Transverse colon (tissue), 4 donors: ENCODE data around the gene KIAA1958. TPM values are rescaled to one million over a fixed set of nuclear protein-coding genes. Genes with fewer than 3 reads are reported as not detected.

ENCODE experiments used
- DNase-seq: peaks from one replicate; pipeline ENCODE4 v3.0.0-alpha.2; 2019
- H3K27ac ChIP-seq, 4 donors: fragments of 200-600 bp; sonication (generic); 2 replicates each; pipeline ENCODE4 v1.5.1; 2016 to 2018; ENCODE audit warnings: inconsistent platforms in 4 of 4
- H3K27me3 ChIP-seq: fragments of 200-600 bp; sonication (generic); 2 replicates; pipeline ENCODE4 v1.5.1; 2017; ENCODE audit warnings: inconsistent platforms
- H3K36me3 ChIP-seq, 4 donors: fragments of 200-600 bp; sonication (generic); 2 replicates each; pipeline ENCODE4 v1.5.1; 2017 to 2019; ENCODE audit warnings: inconsistent platforms in 4 of 4
- H3K4me1 ChIP-seq, 4 donors: fragments of 200-600 bp; sonication (generic); 2 replicates each; pipeline ENCODE4 v1.5.1; 2017 to 2020; ENCODE audit warnings: inconsistent platforms in 4 of 4
- H3K4me3 ChIP-seq, 4 donors: fragments of 200-600 bp; sonication (generic); 1 replicate in 1 of 4; 2 replicates in 3 of 4; pipeline versions ENCODE4 v1.5.1 to v1.6.1; 2017 to 2019; ENCODE audit warnings: inconsistent platforms in 4 of 4
- H3K9me3 ChIP-seq, 2 donors: fragments of 200-600 bp; sonication (generic); 2 replicates each; pipeline ENCODE4 v1.5.1; 2017 to 2019; ENCODE audit warnings: inconsistent platforms in 2 of 2
- EP300 ChIP-seq: sonication (generic); formaldehyde crosslinking; IDR thresholded peaks from one replicate; pipeline ENCODE4 v1.6.1; 2017; ENCODE audit warnings: antibody characterized with exemption, low read depth
- POLR2A ChIP-seq: fragments of 450-650 bp; IDR thresholded peaks from one replicate; pipeline ENCODE4 v1.6.1; 2016; ENCODE audit warnings: antibody characterized with exemption, mild to moderate bottlenecking, moderate library complexity
- POLR2AphosphoS5 ChIP-seq, 3 donors: sonication (generic); formaldehyde crosslinking; IDR thresholded peaks; one replicate each; pipeline ENCODE4 v1.6.1; 2016; ENCODE audit warnings: antibody characterized with exemption in 3 of 3
- WGBS, 2 donors: methylation state at CpG; one replicate each; pipeline ENCODE4 v1.1.5; 2018; ENCODE audit warnings: low coverage in 1 of 2; 5-methylcytosine and 5-hydroxymethylcytosine counted together
- in situ Hi-C, 4 donors: fragments of 200-750 bp; cut with MboI; loops; one replicate each; pipeline versions ENCODE4 v1.15.0 to v1.15.1; 2017; ENCODE audit warnings: low sequenced_read_pairs in 3 of 4, low pct_ligation_motif_present in 1 of 4, low pct_unique_long_range_greater_than_20kb in 1 of 4
- intact Hi-C: fragments of 100-400 bp; cut with DNase I; formaldehyde crosslinking; loops from one replicate; pipeline ENCODE4 v1.15.1; 2023; ENCODE audit warnings: low total_unique reads
- total RNA-seq, 4 donors: library from RNA; depleted of rRNA; stranded (reverse); fragments of >200 nt; gene quantifications; one replicate each; pipeline ENCODE4 v1.1.0, GENCODE V29; 2016
- TF ChIP-seq, protein P1 (sequence below), 5 experiments: fragments of 200-600 bp in 3 of 5; fragments of 450-650 bp in 2 of 5; sonication (generic) in 3 of 5; IDR thresholded peaks; 1 replicate in 2 of 5; 2 replicates in 3 of 5; pipeline ENCODE4 v1.5.1; 2016 to 2017; ENCODE audit warnings: antibody characterized with exemption in 5 of 5, inconsistent platforms in 3 of 5, mild to moderate bottlenecking in 2 of 5, moderate library complexity in 1 of 5

The KIAA1958 gene
- total RNA-seq, 4 donors from 2014 or later: 5.0 to 12.4 (median 9.4) TPM

DNA sequence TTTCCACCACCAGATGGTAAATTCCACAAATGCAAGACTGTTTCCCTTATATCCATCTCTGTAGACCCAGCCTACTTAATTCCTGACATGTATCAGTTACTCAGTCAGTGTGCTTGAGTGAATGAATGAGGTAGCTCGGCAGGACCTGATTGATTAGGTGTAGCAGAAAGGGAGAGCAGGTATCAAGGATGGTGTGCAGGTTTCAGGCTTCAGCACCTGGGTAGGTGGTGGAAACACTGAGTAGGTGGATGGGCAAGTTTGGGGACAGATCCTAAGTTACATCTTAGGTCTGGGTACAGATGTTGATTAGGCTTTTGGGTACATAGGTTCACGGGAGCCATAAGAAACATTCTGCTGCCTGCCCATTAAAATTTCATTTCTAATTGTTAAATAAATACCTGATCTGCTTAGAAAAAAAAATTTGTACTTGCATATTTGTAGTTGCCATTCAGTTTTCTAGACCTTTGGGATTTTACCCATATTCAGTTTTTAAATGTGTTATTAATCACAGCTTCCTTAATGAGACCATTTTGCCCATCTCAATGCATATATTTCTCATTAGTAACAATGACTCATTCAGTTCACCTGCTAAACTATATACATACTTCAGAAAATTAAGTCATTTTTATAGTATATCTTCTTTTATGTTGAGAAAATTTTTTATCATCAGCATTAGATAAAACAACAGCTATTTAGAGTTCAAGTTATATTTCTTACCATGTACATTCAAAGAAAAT is 119.5 kb downstream of the KIAA1958 start:
- in situ Hi-C loops: no loop called here
- 90 to 92% methylated on average over 1 to 2 of the region's 2 CpGs for WGBS, 2 donors
- Histone ChIP-seq H3K4me1 (no peaks in the 10 kb centered on the region), H3K9me3 (no peaks in the 10 kb centered on the region), H3K27ac (no peak overlapping the region), H3K36me3 (no peaks in the 10 kb centered on the region), H3K4me3 (no peak overlapping the region), H3K27me3 (no peaks in the 10 kb centered on the region)
- DNase-seq: no peak
- intact Hi-C loops: no loop called here
- TF ChIP-seq POLR2A (no peak), EP300 (no peak), POLR2AphosphoS5 (IDR thresholded peaks at IDR 0.05) (no peak)
- TF ChIP-seq, protein P1, sequence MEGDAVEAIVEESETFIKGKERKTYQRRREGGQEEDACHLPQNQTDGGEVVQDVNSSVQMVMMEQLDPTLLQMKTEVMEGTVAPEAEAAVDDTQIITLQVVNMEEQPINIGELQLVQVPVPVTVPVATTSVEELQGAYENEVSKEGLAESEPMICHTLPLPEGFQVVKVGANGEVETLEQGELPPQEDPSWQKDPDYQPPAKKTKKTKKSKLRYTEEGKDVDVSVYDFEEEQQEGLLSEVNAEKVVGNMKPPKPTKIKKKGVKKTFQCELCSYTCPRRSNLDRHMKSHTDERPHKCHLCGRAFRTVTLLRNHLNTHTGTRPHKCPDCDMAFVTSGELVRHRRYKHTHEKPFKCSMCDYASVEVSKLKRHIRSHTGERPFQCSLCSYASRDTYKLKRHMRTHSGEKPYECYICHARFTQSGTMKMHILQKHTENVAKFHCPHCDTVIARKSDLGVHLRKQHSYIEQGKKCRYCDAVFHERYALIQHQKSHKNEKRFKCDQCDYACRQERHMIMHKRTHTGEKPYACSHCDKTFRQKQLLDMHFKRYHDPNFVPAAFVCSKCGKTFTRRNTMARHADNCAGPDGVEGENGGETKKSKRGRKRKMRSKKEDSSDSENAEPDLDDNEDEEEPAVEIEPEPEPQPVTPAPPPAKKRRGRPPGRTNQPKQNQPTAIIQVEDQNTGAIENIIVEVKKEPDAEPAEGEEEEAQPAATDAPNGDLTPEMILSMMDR (IDR thresholded peaks at IDR 0.05): no peak

DNA sequence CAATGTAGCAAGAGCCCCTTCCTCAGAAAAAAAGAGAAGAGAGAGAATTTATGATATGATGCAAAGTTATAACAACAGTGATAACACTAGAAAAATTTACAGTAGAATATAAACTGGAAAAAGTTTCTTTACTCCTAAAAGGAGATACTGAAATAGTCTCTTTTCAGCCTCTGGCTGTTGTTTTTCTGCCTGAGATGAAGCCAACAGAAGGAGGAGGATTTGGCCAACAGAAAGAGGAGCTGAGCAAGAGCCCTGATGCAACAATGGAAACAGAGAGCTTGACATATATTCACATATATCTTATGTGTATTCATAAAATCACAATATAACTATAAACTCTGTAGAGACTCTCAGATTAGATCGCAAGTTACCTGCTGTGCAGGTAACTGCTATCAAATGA is 122.2 kb downstream of the KIAA1958 start:
- Histone ChIP-seq H3K9me3 (no peaks in the 10 kb centered on the region), H3K27ac (no peak overlapping the region), H3K4me3 (no peak overlapping the region), H3K36me3 (no peaks in the 10 kb centered on the region), H3K27me3 (no peaks in the 10 kb centered on the region), H3K4me1 (no peaks in the 10 kb centered on the region)
- DNase-seq: no peak
- in situ Hi-C loops: no loop called here
- intact Hi-C loops: no loop called here
- TF ChIP-seq POLR2A (no peak), EP300 (no peak), POLR2AphosphoS5 (IDR thresholded peaks at IDR 0.05) (no peak)
- TF ChIP-seq, protein P1 (IDR thresholded peaks at IDR 0.05): no peak
- 89 to 95% methylated on average over 1 of the region's 1 CpG for WGBS, 2 donors

GRCh38 chr9:112615584-112616266 is 129.1 kb downstream of the KIAA1958 start:
- no peak overlapping the region for H3K27ac ChIP-seq
- no peaks in the 10 kb centered on the region for H3K9me3 ChIP-seq
- no peaks in the 10 kb centered on the region for H3K27me3 ChIP-seq
- H3K4me3 ChIP-seq: no peak overlapping the region
- TF ChIP-seq POLR2A (no peak), EP300 (no peak), POLR2AphosphoS5 (IDR thresholded peaks at IDR 0.05) (no peak)
- TF ChIP-seq, protein P1 (IDR thresholded peaks at IDR 0.05): no peak
- H3K4me1 ChIP-seq: no peaks in the 10 kb centered on the region
- no peak for DNase-seq
- no peaks in the 10 kb centered on the region for H3K36me3 ChIP-seq
- intact Hi-C loops: no loop called here
- in situ Hi-C loops: no loop called here
- 68 to 85% methylated on average over 2 of the region's 2 CpGs for WGBS, 2 donors

GRCh38 chr9:112617371-112617770 is 130.7 kb downstream of the KIAA1958 start:
- Histone ChIP-seq H3K4me1 (no peaks in the 10 kb centered on the region), H3K9me3 (no peaks in the 10 kb centered on the region), H3K27me3 (no peaks in the 10 kb centered on the region), H3K36me3 (no peaks in the 10 kb centered on the region), H3K27ac (no peak overlapping the region), H3K4me3 (no peak overlapping the region)
- no peak for TF ChIP-seq POLR2AphosphoS5 (IDR thresholded peaks at IDR 0.05)
- TF ChIP-seq, protein P1 (IDR thresholded peaks at IDR 0.05): no peak
- TF ChIP-seq EP300: no peak
- no peak for TF ChIP-seq POLR2A
- WGBS, 2 donors: 90 to 93% methylated on average over 8 of the region's 8 CpGs
- in situ Hi-C loops: no loop called here
- DNase-seq: no peak
- intact Hi-C loops: no loop called here
